CD1c-positive myeloid dendritic cell (primary cell): ENCODE data around the gene PRELID1.
"Not testable (repeated sequence)": the region's sequence is repeated elsewhere in the genome, so short reads cannot be mapped to it uniquely, and the experiment has no call there.

Source experiments
- DNase-seq: peaks from one replicate; pipeline ENCODE4 v3.0.0-alpha.2; 2016; ENCODE audit errors: extremely low spot score

PRELID1 gene, protein sequence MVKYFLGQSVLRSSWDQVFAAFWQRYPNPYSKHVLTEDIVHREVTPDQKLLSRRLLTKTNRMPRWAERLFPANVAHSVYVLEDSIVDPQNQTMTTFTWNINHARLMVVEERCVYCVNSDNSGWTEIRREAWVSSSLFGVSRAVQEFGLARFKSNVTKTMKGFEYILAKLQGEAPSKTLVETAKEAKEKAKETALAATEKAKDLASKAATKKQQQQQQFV

DNA sequence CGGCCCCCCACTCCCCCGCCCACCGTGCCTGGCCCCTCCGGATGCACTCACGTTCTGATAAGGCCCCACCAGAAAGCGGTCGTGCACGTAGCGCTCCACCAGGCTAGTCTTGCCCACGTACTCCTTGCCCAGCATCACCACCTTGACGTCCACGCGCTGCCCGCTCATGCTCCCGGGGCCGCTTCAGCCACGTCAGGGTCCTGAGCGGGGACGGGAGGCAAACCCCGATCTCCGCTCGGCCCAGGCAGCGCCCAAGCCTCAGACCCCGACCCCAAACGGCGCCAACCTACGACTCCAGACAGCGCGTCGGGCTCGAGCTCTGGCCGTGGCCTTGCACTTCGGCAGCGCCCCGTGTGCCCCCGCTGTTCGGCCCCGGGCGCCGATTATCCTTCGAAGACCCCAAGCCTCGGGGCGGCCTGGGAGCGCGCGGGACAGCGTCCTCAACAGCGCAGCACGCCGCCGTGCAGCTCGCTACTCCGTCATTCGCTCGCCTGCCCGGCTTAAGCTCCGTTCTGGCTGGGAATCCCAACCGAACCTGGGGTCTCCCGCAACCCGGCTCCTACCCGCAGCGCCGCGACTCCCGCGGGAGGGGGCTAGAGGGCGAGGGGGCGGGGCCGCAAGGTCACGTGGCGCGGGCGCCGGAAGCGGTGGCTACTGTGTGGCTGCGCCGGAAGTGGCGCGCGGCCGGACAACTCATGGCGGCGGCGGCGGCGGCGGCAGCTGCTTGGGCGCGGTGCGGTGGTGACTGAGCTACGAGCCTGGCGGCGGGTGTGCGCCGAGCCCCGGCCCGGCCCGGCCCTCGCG lies at the start of gene PRELID1, which contains the start of gene RAB24:
TSS of gene PRELID1 (plus strand) at position 679 of the 804 bp plus-strand sequence. CDS start 187 bp downstream, outside the sequence.
TSS of gene RAB24 (minus strand) at position 599 of the 804 bp plus-strand sequence. CDS start at position 168, 431 bp downstream.
- DNase-seq, result peak; percentile 93

DNA sequence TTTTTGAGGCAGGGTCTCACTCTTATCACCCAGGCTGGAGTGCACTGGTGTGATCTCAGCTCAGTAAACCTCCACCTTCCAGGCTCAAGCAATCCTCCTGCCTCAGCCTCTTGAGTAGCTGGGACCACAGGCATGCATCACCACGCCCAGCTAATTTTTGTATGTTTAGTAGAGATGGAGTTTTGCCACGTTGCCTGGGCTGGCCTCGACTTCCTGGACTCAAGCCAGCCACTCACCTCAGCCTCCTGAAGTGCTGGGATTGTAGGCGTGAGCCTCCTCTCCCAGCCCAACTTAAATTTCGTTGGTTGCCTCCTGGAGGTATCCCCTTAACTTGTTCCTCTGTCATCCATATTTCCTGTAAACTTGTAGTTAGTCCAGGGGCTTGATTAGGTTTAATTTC lies 47.3 kb upstream of the PRELID1 start:
- no peak for DNase-seq

DNA sequence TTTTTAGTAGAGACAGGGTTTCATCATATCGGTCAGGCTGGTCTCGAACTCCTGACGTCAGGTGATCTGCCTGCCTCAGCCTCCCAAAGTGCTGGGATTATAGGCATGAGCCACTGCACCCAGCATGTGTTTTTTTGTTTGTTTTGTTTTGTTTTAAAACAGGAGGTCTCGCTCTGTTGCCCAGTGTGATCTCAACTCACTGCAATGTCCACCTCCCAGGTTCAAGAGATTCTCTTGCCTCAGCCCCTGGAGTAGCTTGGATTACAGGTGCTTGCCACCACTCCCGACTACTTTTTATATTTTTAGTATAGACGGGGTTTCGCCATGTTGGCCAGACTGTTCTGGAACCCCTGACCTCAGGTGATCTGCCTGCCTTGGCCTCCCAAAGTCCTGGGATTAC lies 44.9 kb upstream of the PRELID1 start:
- not testable (repeated sequence) for DNase-seq

DNA sequence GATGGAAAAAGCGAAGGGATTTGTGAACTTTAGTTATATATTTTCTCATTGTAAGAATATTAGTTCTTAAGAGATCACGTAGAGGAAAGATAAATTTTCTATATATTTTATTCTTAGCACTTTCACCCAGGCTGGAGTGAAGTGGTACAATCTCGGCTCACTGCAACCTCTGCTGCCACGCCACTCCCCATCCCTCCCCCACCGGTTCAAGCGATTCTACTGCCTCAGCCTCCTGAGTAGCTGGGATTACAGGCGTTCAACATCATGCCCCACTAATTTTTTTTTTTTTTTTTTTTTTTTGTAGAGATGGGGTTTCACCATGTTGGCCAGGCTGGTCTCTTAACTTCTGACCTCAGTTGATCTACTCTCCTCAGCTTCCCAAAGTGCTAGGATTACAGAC lies 42.6 kb upstream of the PRELID1 start:
- no peak for DNase-seq

DNA sequence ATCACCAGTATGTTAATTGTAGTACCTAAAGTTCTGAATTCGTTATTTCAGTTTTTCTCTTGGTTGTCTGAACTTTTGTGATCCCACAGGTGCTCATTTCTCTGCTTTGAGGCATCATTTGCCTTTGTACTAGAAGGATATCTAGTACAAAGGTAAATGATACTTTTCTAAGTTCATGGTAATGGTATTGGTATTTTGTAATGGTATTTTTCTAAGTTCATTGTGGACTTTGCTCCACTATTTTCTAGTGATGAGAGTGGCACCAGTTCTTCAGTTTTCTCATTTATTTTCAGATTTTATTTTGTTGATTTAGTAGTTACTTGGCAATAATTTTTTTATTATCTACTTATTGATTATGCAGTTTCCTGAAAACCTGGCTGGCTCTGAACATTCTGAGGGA lies 42.1 kb upstream of the PRELID1 start:
- DNase-seq, result no peak

DNA sequence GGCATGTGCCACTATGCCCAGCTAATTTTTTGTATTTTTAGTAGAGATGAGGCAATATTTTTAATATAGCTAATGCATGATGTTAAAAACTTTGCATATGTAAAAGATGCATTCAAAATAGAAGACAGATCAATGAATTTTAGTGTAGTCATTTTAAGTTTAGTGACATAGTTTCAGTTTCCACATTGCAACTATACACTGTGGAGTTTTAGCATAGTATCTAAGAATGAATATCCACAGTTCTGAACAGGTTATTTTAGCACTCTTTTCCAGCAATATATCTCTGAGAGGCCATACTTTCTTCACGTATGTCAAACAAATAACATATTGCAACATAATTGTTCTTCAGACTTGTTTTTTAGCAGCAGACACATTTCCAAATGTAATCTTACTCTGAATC lies 39.4 kb upstream of the PRELID1 start:
- DNase-seq, result no peak

DNA sequence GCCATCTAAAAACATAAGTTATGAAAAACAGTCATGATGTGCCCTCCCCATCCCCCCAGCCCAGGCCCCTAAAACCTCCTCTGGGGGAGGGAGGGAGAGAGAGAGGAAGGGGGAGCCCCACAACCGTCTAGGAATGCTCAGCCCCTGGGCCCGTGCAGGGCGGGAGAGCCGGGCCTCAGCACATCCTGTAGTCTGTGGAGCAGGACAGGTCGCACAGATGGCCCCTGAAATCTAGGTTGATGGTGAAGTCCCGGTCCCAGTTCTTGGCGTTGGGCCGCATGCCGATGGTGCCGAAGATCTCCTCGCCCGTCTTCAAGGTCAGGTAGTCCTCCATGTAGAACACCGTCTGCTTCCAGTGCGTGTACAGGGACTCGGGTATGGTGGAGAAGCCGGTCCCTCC lies 38.2 kb upstream of the PRELID1 start:
- no peak for DNase-seq

DNA sequence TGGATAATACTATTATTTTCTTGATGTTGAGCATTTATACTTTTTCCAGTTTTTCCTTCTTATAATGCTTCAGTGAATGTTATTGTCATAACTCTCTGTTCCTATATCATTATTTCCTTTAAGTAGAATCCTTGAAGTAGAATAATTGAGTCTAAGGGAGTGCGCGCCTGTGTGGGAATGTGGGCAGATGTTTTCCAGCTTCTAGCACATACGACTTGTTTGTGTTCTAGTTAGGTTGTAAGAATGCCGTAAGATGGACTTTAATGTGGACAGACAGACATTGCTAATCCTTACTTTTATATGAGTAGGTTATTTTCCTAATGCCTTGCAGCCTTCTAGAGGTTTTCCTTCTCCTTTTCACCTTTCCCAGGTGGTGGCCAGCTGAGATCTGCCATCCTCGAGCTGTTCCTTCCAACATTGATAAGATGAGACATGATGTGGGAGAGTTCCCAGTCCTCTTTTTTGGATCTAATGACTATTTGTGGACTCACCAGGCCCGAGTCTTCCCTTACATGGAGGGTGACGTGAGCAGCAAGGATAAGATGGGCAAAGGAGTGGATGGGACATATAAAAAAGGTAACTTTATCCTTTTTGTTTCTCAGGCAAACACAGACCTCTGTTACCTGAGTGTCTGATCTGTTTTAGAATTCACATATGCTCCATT lies 34.2 kb upstream of the PRELID1 start:
- no peak for DNase-seq

DNA sequence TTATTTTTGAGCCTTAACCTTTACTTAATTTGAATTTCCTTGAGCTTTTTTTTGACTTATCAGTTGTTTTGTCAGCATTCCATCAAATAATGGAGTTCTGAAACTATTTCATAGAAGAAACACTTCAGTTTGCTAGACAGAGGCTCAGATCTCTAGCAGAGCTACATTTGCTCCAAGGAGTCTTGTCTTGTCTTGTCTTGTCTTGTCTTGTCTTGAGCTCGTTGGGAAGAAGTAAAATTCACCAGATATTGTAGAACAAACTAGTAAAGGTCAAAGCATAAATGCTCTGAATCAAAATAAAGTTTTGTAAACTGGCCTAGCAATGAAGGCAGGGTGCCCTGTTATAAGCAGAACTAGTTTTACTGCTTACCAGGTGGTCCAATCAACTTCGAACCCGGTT lies 33.6 kb upstream of the PRELID1 start:
- no peak for DNase-seq

DNA sequence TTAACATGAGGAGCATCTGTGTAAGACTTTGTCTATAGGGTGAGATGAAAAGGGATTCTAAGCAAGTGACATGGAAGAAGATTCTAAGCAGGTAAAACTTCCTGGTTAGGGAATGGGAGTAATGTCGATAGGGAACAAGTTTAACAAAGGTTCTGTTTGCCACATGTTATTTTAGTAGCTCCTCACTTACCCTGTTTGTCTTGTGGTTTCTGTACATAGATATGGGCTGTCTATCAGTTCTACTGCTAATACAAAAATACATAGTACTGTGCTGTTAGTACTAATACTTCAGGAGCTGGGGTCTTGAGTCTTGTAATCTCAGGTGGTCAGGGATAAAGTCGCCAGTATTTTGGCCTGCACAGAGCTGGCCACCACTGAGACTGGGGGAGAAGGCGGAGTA lies 32.9 kb upstream of the PRELID1 start:
- DNase-seq, result no peak

DNA sequence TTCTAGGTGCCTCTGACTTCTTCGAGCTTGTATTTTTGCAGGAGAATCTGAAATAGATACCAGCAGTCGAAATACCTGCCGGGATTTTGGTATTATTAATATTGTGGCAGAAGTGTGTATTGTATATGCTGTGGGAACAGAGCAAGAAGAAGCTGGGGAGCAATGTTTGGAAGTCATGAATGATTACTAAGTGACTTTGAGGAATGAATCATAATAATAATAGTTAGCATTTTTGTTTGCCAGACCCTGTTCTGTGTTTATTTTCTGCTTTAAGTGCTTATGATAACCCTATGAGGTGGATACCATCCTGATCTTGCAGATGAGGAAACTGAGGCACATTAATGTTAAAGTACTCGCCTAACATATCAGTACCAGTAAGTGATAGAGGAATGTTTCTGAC lies 32.5 kb upstream of the PRELID1 start:
- no peak for DNase-seq

DNA sequence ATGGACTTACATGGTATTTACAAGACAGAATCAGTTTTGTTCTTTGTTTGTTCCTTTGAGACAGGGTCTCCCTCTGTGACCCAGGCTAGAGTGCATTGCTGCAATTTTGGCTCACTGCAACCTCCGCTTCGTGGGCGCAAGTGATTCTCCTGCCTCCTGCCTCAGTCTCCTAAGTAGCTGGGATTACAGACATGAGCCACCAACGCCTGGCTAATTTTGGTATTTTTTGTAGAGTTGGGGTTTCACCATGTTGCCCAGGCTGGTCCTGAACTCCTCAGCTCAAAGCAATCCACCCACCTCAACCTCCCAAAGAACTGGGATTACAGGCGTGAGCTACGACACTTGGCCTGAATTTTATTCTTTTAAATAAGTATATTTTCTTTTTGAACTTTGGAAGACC lies 27.7 kb upstream of the PRELID1 start:
- DNase-seq, result no peak

DNA sequence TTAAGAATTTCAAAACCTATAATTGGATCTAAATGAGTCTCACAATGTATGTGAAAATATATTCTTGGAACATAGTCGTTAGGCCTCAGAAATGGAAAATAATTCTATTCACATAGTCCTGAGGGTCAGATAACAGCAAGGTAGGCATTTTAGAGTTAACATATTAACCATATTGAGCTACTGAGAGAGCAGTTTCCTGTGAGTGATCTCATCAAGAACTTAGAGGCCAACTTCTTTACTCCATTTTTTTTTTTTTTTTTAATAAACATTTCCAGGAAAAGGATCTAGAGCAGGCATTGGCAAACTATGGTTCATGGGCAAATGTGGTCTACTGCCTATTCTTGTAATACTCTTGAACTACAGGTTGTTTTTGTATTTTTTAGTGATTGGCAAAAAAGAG lies 26.7 kb upstream of the PRELID1 start:
- no peak for DNase-seq

DNA sequence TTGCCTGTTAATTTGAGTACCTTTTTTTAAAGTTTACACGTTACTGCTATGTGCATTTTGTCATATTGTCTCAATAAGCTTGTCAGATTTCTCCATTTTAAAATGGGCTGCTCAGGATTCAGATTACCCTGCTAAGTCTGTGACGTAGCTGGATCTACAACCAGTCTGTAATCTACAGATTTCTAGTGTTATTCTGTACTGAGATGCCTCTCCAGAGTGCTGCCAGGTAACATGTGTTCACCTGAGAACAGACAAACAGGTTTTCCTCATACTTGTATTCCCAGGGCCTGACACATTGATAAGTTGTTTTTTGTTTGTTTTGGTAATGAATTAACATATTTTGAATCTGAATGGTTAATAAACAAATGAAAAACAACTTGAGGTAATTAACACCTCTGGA lies 15.4 kb upstream of the PRELID1 start:
- no peak for DNase-seq

DNA sequence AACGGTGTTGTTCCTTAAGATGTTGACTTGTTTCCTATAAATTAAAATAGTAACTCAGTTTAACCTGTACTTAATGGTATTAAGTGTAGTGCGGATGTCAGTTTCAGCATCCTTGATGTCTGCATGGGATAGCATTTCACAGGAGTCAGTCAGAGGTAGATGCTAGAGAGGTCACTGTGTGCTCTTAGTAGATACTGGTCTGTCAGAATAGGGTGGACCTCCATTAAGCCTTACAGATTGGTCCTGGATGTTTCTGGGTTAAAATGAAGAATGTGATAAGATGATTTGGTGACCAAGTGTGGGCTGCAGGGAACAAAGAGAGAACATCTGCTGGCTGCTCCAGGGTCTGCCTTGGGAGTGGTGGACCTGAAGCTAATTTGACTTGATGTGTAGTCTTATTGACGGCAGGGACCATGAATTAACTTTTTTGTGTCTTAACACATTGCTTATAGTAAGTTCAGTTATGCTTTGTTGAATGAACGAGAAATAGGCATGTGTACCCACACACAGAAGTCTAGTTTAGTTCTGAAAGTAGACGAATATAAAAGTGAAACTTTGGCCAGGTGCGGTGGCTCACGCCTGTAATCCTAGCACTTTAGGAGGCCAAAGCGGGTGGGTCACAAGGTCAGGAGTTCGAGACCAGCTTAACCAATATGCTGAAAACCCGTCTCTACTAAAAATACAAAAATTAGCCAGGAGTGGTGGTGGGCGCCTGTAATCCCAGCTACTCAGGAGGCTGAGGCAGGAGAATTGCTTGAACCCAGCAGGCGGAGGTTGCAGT lies 12.6 kb upstream of the PRELID1 start:
- no peak for DNase-seq

DNA sequence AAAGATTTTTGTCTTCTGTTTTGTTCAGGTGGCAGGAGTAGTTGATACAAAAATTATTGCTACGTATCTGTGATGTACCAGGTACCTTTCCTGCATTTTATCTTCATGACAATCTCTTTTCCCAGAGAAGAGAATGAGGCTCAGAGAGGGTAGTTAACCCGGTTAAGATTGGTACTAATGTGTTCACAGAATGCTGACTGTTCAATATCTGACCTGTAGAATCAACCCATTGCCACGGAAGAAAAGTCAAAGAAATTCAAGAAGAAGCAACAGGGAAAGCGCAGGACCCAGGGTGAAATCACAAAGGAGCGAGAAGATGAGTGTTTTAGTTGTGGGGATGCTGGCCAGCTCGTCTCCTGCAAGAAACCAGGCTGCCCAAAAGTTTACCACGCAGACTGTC lies 11.9 kb upstream of the PRELID1 start:
- DNase-seq, result no peak

DNA sequence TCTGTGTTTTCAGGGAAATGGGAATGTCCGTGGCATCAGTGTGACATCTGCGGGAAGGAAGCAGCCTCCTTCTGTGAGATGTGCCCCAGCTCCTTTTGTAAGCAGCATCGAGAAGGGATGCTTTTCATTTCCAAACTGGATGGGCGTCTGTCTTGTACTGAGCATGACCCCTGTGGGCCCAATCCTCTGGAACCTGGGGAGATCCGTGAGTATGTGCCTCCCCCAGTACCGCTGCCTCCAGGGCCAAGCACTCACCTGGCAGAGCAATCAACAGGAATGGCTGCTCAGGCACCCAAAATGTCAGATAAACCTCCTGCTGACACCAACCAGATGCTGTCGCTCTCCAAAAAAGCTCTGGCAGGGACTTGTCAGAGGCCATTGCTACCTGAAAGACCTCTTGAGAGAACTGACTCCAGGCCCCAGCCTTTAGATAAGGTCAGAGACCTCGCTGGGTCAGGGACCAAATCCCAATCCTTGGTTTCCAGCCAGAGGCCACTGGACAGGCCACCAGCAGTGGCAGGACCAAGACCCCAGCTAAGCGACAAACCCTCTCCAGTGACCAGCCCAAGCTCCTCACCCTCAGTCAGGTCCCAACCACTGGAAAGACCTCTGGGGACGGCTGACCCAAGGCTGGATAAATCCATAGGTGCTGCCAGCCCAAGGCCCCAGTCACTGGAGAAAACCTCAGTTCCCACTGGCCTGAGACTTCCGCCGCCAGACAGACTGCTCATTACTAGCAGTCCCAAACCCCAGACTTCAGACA lies 9.6 kb upstream of the PRELID1 start:
- DNase-seq, result no peak

DNA sequence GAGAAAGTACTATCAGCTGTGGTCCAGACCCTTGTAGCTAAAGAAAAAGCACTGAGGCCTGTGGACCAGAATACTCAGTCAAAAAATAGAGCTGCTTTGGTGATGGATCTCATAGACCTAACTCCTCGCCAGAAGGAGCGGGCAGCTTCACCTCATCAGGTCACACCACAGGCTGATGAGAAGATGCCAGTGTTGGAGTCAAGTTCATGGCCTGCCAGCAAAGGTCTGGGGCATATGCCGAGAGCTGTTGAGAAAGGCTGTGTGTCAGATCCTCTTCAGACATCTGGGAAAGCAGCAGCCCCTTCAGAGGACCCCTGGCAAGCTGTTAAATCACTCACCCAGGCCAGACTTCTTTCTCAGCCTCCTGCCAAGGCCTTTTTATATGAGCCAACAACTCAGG lies 9.0 kb upstream of the PRELID1 start:
- no peak for DNase-seq

DNA sequence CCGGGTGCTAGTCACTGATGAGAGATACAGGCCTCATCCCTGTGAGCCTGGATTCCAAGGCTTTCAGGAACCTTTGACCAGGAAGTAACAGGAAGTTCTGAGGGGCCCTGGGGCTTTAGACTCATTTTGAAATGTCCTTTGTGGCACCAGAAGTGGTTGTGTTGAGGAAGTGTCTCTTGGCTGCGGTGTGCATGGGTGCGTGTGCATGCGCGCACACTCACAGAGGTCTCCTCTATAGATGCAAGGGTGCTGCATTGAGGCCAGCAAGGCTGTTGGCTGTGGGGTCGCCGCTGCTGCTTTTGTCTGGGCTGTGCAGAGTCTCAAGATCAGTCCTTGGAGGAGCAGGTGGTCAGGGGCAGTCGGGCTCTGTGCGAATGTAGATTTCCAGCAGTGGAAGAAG lies 7.7 kb upstream of the PRELID1 start:
- peak; percentile 67 for DNase-seq

DNA sequence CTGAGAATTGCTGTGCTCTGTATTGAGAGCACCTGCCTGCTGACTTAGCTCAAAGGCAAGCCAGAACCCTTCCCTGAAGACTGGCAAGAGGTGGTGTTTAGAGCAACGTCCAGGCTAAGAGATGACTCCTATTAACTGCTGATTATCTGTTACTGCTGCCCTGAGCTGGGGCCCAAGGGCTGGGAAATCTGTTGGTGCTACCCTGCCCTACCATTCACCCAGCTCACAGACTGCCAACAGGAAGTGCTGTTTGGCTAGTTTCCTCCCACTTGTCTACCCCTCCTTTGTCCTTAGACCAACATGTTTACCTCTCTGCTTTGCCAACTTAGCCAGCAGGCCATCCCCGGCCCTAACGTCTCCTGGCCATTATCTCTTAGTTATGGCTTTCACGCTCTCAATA lies 7.0 kb upstream of the PRELID1 start:
- DNase-seq, result no peak

DNA sequence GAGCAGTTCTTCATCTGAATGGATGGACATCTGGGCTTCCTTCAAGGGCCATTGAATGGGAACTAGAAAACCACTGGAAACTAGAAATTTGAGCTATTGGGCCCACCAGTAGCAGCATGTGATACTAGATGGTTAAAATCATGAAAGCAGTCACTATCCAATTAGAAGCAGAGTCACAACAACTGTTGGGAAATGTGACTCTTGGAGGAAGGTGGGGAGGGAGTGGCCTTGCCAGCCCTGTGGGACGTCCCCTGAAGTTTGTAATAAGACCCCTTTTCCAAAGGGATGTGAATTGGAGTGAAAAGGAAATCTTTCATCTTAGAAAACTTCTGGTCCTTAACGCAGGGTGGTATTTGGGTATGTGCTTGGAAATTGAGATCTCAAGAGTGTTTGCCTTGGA lies 5.7 kb upstream of the PRELID1 start:
- DNase-seq, result no peak
